ENCODE data around the gene RGS12. TPM values are rescaled to one million over a fixed set of nuclear protein-coding genes. Genes with fewer than 3 reads are reported as not detected.
A peak's percentile ranks its signal among the peaks of the same experiment; 100 is the strongest.

Gene RGS12
- total RNA-seq, 1 experiment from 2014 or later: 16.9 TPM

- Histone ChIP-seq H4K8ac (replicated peaks; ENCODE audit: insufficient read length, low read depth, low read length) (no peak overlapping the region), H2BK12ac (ENCODE audit: insufficient read length, low read depth, low read length) (no peak overlapping the region), H4K5ac (ENCODE audit: insufficient read length, low read depth, low read length) (no peak overlapping the region), H3K79me1 (ENCODE audit: insufficient read depth, low read depth, low read length, poor library complexity, severe bottlenecking) (no peaks in the 10 kb centered on the region), H3K23ac (ENCODE audit: insufficient read length, low read depth, low read length) (no peak overlapping the region), H2AK5ac (ENCODE audit: insufficient read length, low read length) (no peak overlapping the region), H3K4ac (ENCODE audit: low read depth, low read length) (no peak overlapping the region; the same call in 1 of the 2 replicates), H4K20me1 (ENCODE audit: control insufficient read depth, insufficient read depth, insufficient read length) (no peaks in the 10 kb centered on the region), H3K27ac (ENCODE audit: insufficient read length, low read depth, low read length) (no peak overlapping the region), H3K79me2 (ENCODE audit: insufficient read depth, low read length) (no peaks in the 10 kb centered on the region), H3K18ac (ENCODE audit: insufficient read length, low read depth, low read length) (peak overlapping the region; percentile 11), H2AFZ (ENCODE audit: low read length) (no peak overlapping the region), H2BK120ac (ENCODE audit: low read depth, low read length, poor library complexity, severe bottlenecking) (no peak overlapping the region), H3K14ac (ENCODE audit: insufficient read depth, low read length) (peak overlapping the region; percentile 62; the same call in 1 of the 2 replicates), H3K9ac (ENCODE audit: extremely low read depth, insufficient read length, low read length) (peak overlapping the region; percentile 55), H3T11ph (ENCODE audit: low read length) (no peak overlapping the region), H3K23me2 (ENCODE audit: insufficient read length, low read depth, low read length, poor library complexity, severe bottlenecking) (peaks cover 16% of the 10 kb centered on the region), H2BK15ac (ENCODE audit: low read depth, low read length) (no peak overlapping the region; the same call in 1 of the 2 replicates), H3K56ac (ENCODE audit: insufficient read length, low read depth, low read length) (no peak overlapping the region), H2BK20ac (ENCODE audit: low read depth, low read length, poor library complexity, severe bottlenecking) (no peak overlapping the region), H3K27me3 (ENCODE audit: insufficient read depth, low read length) (no peaks in the 10 kb centered on the region; the same call in 1 of the 2 replicates), H3K4me2 (ENCODE audit: insufficient read depth, insufficient read length, low read length) (peak overlapping the region; percentile 54), H2BK5ac (ENCODE audit: insufficient read length, low read length) (no peak overlapping the region), H3K9me3 (ENCODE audit: control insufficient read depth, low read depth, low read length) (no peaks in the 10 kb centered on the region), H4K91ac (ENCODE audit: insufficient read length, low read depth, low read length) (no peak overlapping the region), H3K4me1 (ENCODE audit: insufficient read depth, low read length) (no peaks in the 10 kb centered on the region)
- TF ChIP-seq, protein P1, sequence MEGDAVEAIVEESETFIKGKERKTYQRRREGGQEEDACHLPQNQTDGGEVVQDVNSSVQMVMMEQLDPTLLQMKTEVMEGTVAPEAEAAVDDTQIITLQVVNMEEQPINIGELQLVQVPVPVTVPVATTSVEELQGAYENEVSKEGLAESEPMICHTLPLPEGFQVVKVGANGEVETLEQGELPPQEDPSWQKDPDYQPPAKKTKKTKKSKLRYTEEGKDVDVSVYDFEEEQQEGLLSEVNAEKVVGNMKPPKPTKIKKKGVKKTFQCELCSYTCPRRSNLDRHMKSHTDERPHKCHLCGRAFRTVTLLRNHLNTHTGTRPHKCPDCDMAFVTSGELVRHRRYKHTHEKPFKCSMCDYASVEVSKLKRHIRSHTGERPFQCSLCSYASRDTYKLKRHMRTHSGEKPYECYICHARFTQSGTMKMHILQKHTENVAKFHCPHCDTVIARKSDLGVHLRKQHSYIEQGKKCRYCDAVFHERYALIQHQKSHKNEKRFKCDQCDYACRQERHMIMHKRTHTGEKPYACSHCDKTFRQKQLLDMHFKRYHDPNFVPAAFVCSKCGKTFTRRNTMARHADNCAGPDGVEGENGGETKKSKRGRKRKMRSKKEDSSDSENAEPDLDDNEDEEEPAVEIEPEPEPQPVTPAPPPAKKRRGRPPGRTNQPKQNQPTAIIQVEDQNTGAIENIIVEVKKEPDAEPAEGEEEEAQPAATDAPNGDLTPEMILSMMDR (conservative IDR thresholded peaks at IDR 0.05): no peak
- Mint-ChIP-seq H3K27me3 (ENCODE audit: low read depth) (peaks cover 27% of the 10 kb centered on the region), H3K9me3 (no peaks in the 10 kb centered on the region), H3K4me1 (peaks cover 33 to 49% of the 10 kb centered on the region in 2 experiments), H3K27ac (peak overlapping the region in 2 of 3 experiments; percentile 12 to 78; a peak in 4 of 7 replicates), H3K36me3 (ENCODE audit: insufficient read depth in 1 of 3, low read depth in 3 of 3) (no peaks in the 10 kb centered on the region; a peak in 1 of 7 replicates), H3K4me3 (peak overlapping the region; percentile 81 to 85)
- no CpG with 5 or more reads among the region's 42 CpGs for WGBS (ENCODE audit: extremely low coverage, insufficient read length, low lambda C conversion rate)
- peak; percentile 34 for DNase-seq
Measured at GRCh38 chr4:3293401-3294391, 875 bp downstream of the RGS12 start.

All from H9 (cell line).